ENCODE measurements around the gene EIF3L.

GRCh38 chr22:37932821-37933578 is 83.8 kb downstream of the EIF3L start:
- no peak for TF ChIP-seq GATA2 (IDR thresholded peaks at IDR 0.05; ENCODE audit: low read depth, low read length)
- no peak for TF ChIP-seq GATA3 (IDR thresholded peaks at IDR 0.05; ENCODE audit: low read depth, low read length)

Data from SH-SY5Y (cell line).